ENCODE results near the gene NOPCHAP1. TPM values are rescaled to one million over a fixed set of nuclear protein-coding genes. Genes with fewer than 3 reads are reported as not detected.
A peak's percentile ranks its signal among the peaks of the same experiment; 100 is the strongest.

NOPCHAP1 gene
- total and polyA plus RNA-seq, 3 experiments from 2014 or later: 16.6 to 27.8 (median 25.8) TPM

DNA sequence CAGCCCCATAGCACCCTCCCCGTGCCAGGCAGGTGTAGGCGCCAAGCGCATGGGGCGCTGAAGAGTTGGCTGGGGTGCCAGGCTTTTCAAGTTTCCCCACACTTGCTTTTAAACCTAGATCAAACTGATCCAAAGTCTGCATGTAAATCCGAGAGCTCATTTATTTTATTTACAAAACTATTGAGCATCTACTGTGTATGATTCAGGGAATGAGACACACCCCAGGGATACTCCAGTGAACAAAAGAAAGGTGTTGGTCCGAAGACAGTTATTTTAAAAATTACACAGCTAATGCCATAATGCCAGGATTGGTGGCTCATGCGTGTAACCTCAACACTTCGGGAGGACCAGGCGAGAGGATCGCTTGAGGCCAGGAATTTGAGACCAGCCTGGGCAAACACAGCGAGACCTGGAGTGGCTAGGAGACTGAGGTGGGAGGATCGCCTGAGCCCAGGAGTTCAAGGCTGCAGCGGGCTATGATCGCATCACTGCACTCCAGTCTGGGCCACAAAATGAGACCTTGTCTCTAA is 27.2 kb upstream of the NOPCHAP1 start:
- POLR2A ChIA-PET: no interaction called here
- Histone ChIP-seq H3K4me3 (ENCODE audit: low read length) (peak overlapping the region; percentile 88), H3K27ac (ENCODE audit: low read depth, low read length) (peak overlapping the region; percentile 62), H3K4me1 (ENCODE audit: insufficient read depth, low read length) (peaks cover 6% of the 10 kb centered on the region), H3K36me3 (ENCODE audit: insufficient read depth, low read length) (no peaks in the 10 kb centered on the region), H3K9me3 (ENCODE audit: low read length) (no peaks in the 10 kb centered on the region), H3K27me3 (ENCODE audit: insufficient read depth, low read length, poor library complexity, severe bottlenecking) (no peaks in the 10 kb centered on the region)
- DNase-seq: no peak
- H3K9me3 Mint-ChIP-seq: peaks cover 0 to 1% (median 0%) of the 10 kb centered on the region in 5 donors
- H3K27me3 Mint-ChIP-seq: peaks cover 14 to 22% of the 10 kb centered on the region in 2 donors
- H3K4me1 Mint-ChIP-seq: peaks cover 12 to 24% (median 23%) of the 10 kb centered on the region in 3 donors
- peak overlapping the region; percentile 91 to 98 (median 97) for H3K4me3 Mint-ChIP-seq
- H3K36me3 Mint-ChIP-seq: peaks cover 0 to 4% (median 0%) of the 10 kb centered on the region in 3 donors
- CTCF ChIA-PET: interaction anchor here (0.8 to 1.9 kb wide), 8 partner anchors 13 to 577 kb away, joined by 3 to 8 read pairs (median 3); no protein-coding TSS in a partner anchor
- H3K27ac Mint-ChIP-seq: peak overlapping the region in 7 of 8 donors; percentile 88 to 99 (median 98)

DNA sequence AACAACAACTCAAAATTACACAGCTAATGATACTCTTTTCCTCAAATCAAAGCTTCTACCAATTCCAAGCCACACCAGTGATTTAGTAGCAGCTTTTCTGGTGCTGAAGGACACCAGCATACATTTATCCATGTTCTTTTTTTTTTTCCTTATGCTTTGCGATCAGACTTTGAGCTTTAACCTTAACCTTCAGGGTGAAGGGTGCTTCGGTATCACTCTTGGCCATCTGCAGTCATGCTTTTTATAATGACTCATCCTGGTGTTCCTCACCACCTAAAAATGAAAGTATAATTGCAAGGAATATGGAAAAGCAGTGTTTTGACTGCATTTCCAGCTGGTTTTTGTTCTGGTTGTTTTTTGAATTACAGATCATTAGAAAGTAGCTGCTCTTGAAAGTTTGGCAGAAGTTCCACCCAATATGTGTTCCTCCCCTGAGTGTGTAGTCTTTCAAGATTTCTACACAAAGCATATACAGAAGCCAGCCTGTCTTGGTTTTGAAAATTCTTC is 26.7 kb upstream of the NOPCHAP1 start:
- peaks cover 6% of the 10 kb centered on the region for H3K4me1 ChIP-seq (ENCODE audit: insufficient read depth, low read length)

DNA sequence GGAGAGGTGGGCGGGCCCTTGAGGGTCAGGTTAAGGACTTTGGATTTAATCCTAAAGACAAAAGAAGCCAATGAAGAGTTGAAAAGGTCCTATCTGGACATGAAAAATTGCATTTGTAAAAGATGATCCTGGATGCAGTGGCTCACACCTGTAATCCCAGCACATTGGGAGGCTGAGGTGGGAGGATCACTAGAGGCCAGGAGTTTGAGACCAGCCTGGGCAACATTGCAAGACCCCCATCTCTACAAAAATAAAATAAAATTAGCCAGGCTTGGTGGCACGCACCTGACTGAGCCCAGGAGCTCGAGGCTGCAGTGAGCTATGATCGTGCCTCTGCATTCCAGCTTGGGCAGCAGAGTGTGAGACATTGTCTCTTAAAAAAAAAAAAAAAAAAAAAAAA is 25.7 kb upstream of the NOPCHAP1 start:
- Histone ChIP-seq H3K9me3 (ENCODE audit: low read length) (no peaks in the 10 kb centered on the region), H3K27me3 (ENCODE audit: insufficient read depth, low read length, poor library complexity, severe bottlenecking) (peaks cover 2% of the 10 kb centered on the region), H3K4me1 (ENCODE audit: insufficient read depth, low read length) (peaks cover 6% of the 10 kb centered on the region), H3K36me3 (ENCODE audit: insufficient read depth, low read length) (no peaks in the 10 kb centered on the region), H3K27ac (ENCODE audit: low read depth, low read length) (no peak overlapping the region), H3K4me3 (ENCODE audit: low read length) (no peak overlapping the region)
- peaks cover 12 to 24% (median 23%) of the 10 kb centered on the region in 3 donors for H3K4me1 Mint-ChIP-seq
- peaks cover 0 to 1% (median 0%) of the 10 kb centered on the region in 5 donors for H3K9me3 Mint-ChIP-seq
- CTCF ChIA-PET: interaction anchor here (1.7 kb wide), 1 partner anchor 27 kb away, joined by 5 read pairs; no protein-coding TSS in a partner anchor
- POLR2A ChIA-PET: interaction anchor here (0.6 kb wide), 1 partner anchor 30 kb away, joined by 4 read pairs; no protein-coding TSS in a partner anchor
- peaks cover 0 to 4% (median 0%) of the 10 kb centered on the region in 3 donors for H3K36me3 Mint-ChIP-seq
- H3K27ac Mint-ChIP-seq: peak overlapping the region in 1 of 8 donors; percentile 57
- DNase-seq: no peak
- peak overlapping the region in 3 of 7 donors; percentile 22 to 92 (median 44) for H3K4me3 Mint-ChIP-seq
- peaks cover 15 to 34% of the 10 kb centered on the region in 2 donors for H3K27me3 Mint-ChIP-seq

More for the DNA sequence above, 26.7 kb upstream of the NOPCHAP1 start:
- Histone ChIP-seq H3K27ac (ENCODE audit: low read depth, low read length) (no peak overlapping the region), H3K36me3 (ENCODE audit: insufficient read depth, low read length) (no peaks in the 10 kb centered on the region), H3K27me3 (ENCODE audit: insufficient read depth, low read length, poor library complexity, severe bottlenecking) (no peaks in the 10 kb centered on the region), H3K4me3 (ENCODE audit: low read length) (no peak overlapping the region), H3K9me3 (ENCODE audit: low read length) (no peaks in the 10 kb centered on the region)
- H3K27me3 Mint-ChIP-seq: peaks cover 15 to 24% of the 10 kb centered on the region in 2 donors
- ChIA-PET CTCF (interaction anchor here (0.8 to 1.9 kb wide), 8 partner anchors 13 to 578 kb away, joined by 3 to 8 read pairs (median 3); no protein-coding TSS in a partner anchor), POLR2A (no interaction called here)
- H3K27ac Mint-ChIP-seq: peak overlapping the region in 3 of 8 donors; percentile 93 to 99 (median 99)
- H3K36me3 Mint-ChIP-seq: peaks cover 0 to 4% (median 0%) of the 10 kb centered on the region in 3 donors
- DNase-seq: no peak
- peaks cover 12 to 24% (median 23%) of the 10 kb centered on the region in 3 donors for H3K4me1 Mint-ChIP-seq
- peak overlapping the region in 6 of 7 donors; percentile 18 to 97 (median 94) for H3K4me3 Mint-ChIP-seq
- peaks cover 0 to 1% (median 0%) of the 10 kb centered on the region in 5 donors for H3K9me3 Mint-ChIP-seq

DNA sequence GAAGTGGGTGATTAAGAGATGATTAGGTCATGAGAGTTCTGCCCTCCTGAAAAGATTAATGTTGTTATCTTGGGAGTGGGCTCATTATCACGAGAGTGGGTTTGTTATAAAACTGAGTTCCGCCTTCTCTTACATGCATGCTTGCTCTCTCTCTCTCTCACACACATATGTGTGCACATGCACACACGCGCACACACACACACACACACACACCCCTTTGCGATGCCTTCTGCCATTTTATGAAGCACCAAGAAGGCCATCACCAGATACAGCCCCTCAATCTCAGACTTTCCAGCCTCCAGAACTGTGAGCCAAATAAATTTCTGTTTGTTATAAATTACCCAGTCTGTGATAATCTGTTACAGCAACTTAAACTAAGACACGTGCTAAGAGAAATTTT is 22.4 kb upstream of the NOPCHAP1 start:
- no peak for DNase-seq
- Histone ChIP-seq H3K4me3 (ENCODE audit: low read length) (no peak overlapping the region), H3K4me1 (ENCODE audit: insufficient read depth, low read length) (peaks cover 6% of the 10 kb centered on the region), H3K9me3 (ENCODE audit: low read length) (no peaks in the 10 kb centered on the region), H3K27ac (ENCODE audit: low read depth, low read length) (no peak overlapping the region), H3K27me3 (ENCODE audit: insufficient read depth, low read length, poor library complexity, severe bottlenecking) (peaks cover 3% of the 10 kb centered on the region), H3K36me3 (ENCODE audit: insufficient read depth, low read length) (no peaks in the 10 kb centered on the region)
- ChIA-PET CTCF (no interaction called here), POLR2A (no interaction called here)
- H3K27me3 Mint-ChIP-seq: peaks cover 13 to 41% of the 10 kb centered on the region in 2 donors
- H3K4me3 Mint-ChIP-seq: peak overlapping the region in 1 of 7 donors; percentile 29
- no peaks in the 10 kb centered on the region for H3K36me3 Mint-ChIP-seq
- no peak overlapping the region for H3K27ac Mint-ChIP-seq
- H3K4me1 Mint-ChIP-seq: peaks cover 3 to 12% (median 10%) of the 10 kb centered on the region in 3 donors
- no peaks in the 10 kb centered on the region for H3K9me3 Mint-ChIP-seq

DNA sequence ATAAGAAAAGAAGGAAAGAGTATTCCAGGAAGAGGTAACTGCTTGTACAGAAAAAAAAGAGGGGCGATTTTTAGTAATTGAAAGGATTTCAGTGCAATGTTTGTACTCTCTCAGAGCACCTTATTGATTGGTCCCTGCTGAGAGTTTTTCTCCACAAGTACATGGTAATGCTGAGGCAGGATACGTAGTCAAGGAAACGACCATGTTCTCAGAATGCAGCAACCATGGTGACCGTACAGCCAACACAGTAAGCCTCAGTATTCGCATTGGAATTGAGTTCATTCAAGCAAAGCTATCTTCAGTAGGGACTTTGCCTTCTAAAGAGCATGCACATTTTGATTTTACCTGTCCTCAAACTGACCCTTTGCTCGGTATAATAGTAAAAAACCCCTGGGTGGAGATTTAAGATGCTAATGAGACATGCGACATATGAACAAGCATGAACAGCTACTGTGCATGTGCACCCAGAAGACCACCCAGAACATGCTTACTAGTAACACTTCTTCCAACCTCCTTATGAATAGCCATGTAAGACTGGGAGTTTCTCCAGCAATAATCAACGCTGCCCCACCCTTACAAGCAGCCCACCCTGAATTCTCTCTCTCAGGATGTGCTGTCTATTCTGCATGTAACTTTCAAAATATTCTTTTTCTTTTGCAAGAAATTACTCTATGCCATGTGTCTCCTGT is 21.8 kb upstream of the NOPCHAP1 start:
- no peaks in the 10 kb centered on the region for H3K9me3 ChIP-seq (ENCODE audit: low read length)
- POLR2A ChIA-PET: no interaction called here
- no peak overlapping the region for H3K27ac ChIP-seq (ENCODE audit: low read depth, low read length)
- H3K27me3 ChIP-seq (ENCODE audit: insufficient read depth, low read length, poor library complexity, severe bottlenecking): peaks cover 3% of the 10 kb centered on the region
- CTCF ChIA-PET: no interaction called here
- DNase-seq: no peak
- Mint-ChIP-seq H3K4me1 (peaks cover 0 to 7% (median 4%) of the 10 kb centered on the region in 3 donors), H3K27me3 (peaks cover 13 to 41% of the 10 kb centered on the region in 2 donors), H3K4me3 (no peak overlapping the region), H3K9me3 (no peaks in the 10 kb centered on the region), H3K27ac (no peak overlapping the region), H3K36me3 (no peaks in the 10 kb centered on the region)
- peaks cover under 1% of the 10 kb centered on the region for H3K4me1 ChIP-seq (ENCODE audit: insufficient read depth, low read length)
- no peaks in the 10 kb centered on the region for H3K36me3 ChIP-seq (ENCODE audit: insufficient read depth, low read length)
- no peak overlapping the region for H3K4me3 ChIP-seq (ENCODE audit: low read length)

DNA sequence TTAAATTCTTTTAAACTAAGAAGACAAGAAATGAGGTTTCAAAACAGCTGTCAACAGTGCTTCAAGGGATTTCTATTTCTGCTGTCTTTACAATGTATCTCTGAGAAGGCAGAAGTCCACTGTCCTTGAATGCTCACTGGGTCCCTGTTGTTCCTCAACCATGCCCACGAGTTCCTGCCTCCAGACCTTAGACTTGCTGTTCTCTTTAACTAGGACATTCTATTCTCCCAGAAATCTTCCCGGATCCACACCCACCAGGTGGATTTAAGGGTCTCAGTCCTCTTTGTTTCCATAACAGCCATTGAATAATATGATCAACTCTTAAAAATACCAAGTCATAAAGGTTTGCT is 21.3 kb upstream of the NOPCHAP1 start:
- Mint-ChIP-seq H3K4me3 (no peak overlapping the region), H3K27me3 (peaks cover 13 to 41% of the 10 kb centered on the region in 2 donors), H3K9me3 (no peaks in the 10 kb centered on the region), H3K27ac (no peak overlapping the region), H3K4me1 (peaks cover 0 to 4% (median 0%) of the 10 kb centered on the region in 3 donors), H3K36me3 (no peaks in the 10 kb centered on the region)
- Histone ChIP-seq H3K27ac (ENCODE audit: low read depth, low read length) (no peak overlapping the region), H3K27me3 (ENCODE audit: insufficient read depth, low read length, poor library complexity, severe bottlenecking) (peaks cover 3% of the 10 kb centered on the region), H3K36me3 (ENCODE audit: insufficient read depth, low read length) (no peaks in the 10 kb centered on the region), H3K4me1 (ENCODE audit: insufficient read depth, low read length) (no peaks in the 10 kb centered on the region), H3K9me3 (ENCODE audit: low read length) (no peaks in the 10 kb centered on the region), H3K4me3 (ENCODE audit: low read length) (no peak overlapping the region)
- ChIA-PET POLR2A (no interaction called here), CTCF (no interaction called here)
- DNase-seq: no peak

DNA sequence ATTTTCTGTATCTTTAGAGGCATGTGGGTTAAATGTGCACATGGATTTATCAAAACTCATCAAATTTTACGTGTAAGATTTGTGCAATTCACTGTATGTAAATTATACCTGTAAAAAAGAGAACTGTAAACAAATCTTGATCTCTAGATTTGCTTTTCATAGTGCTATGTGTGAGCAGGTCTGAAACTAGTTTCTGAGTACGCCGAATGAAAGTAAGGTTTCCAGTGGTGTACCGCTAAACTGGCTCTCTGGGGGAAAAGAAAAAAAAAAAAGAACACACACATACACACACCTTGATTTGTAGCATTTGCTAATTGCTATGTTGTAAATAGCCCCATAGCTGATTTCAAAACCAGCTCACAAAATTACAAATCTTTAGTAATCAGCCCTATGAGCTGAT is 19.4 kb upstream of the NOPCHAP1 start:
- no peaks in the 10 kb centered on the region for H3K36me3 ChIP-seq (ENCODE audit: insufficient read depth, low read length)
- no peaks in the 10 kb centered on the region for H3K9me3 ChIP-seq (ENCODE audit: low read length)
- no peak overlapping the region for H3K4me3 Mint-ChIP-seq
- H3K9me3 Mint-ChIP-seq: no peaks in the 10 kb centered on the region
- peaks cover 13 to 35% of the 10 kb centered on the region in 2 donors for H3K27me3 Mint-ChIP-seq
- no peak overlapping the region for H3K27ac Mint-ChIP-seq
- no peak for DNase-seq
- ChIA-PET POLR2A (no interaction called here), CTCF (no interaction called here)
- H3K4me3 ChIP-seq (ENCODE audit: low read length): no peak overlapping the region
- no peaks in the 10 kb centered on the region for H3K4me1 ChIP-seq (ENCODE audit: insufficient read depth, low read length)
- H3K27ac ChIP-seq (ENCODE audit: low read depth, low read length): no peak overlapping the region
- H3K27me3 ChIP-seq (ENCODE audit: insufficient read depth, low read length, poor library complexity, severe bottlenecking): peaks cover 3% of the 10 kb centered on the region
- no peaks in the 10 kb centered on the region for H3K36me3 Mint-ChIP-seq
- H3K4me1 Mint-ChIP-seq: no peaks in the 10 kb centered on the region

DNA sequence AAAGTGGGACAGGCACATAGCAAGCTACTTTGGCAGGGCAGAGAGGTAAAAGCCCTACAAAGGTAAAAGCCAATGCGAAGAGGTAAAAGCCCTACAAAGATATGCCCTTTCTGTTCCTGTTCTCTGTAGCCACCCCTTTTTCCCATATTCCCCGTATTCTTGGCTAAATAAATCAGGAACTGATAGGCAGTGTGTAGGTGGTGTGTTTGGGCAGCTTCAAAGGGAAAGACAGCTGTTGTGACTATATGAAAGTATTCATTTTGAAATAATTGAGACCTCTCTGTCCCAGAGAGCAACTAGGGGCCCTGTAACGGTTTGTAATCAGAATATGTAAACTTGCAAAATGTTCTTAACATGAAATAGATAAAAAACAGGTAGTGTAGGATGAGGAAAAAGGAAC is 16.8 kb upstream of the NOPCHAP1 start:
- no peak overlapping the region for H3K27ac Mint-ChIP-seq
- H3K36me3 Mint-ChIP-seq: no peaks in the 10 kb centered on the region
- Histone ChIP-seq H3K4me1 (ENCODE audit: insufficient read depth, low read length) (no peaks in the 10 kb centered on the region), H3K27ac (ENCODE audit: low read depth, low read length) (no peak overlapping the region), H3K27me3 (ENCODE audit: insufficient read depth, low read length, poor library complexity, severe bottlenecking) (peaks cover 3% of the 10 kb centered on the region), H3K4me3 (ENCODE audit: low read length) (no peak overlapping the region), H3K9me3 (ENCODE audit: low read length) (no peaks in the 10 kb centered on the region), H3K36me3 (ENCODE audit: insufficient read depth, low read length) (no peaks in the 10 kb centered on the region)
- no peak overlapping the region for H3K4me3 Mint-ChIP-seq
- CTCF ChIA-PET: no interaction called here
- POLR2A ChIA-PET: no interaction called here
- peaks cover 5 to 18% of the 10 kb centered on the region in 2 donors for H3K27me3 Mint-ChIP-seq
- no peak for DNase-seq
- H3K4me1 Mint-ChIP-seq: no peaks in the 10 kb centered on the region
- H3K9me3 Mint-ChIP-seq: no peaks in the 10 kb centered on the region
